ENCODE measurements around the gene LENG8. TPM values are rescaled to one million over a fixed set of nuclear protein-coding genes. Genes with fewer than 3 reads are reported as not detected.
A peak's percentile ranks its signal among the peaks of the same experiment; 100 is the strongest.

Gene LENG8
- total RNA-seq, result 1,000 to 10,000 TPM in 1 of 6 donors, 100 to 1,000 TPM in 4, 10 to 100 TPM in 1; 72.2 to 1,027 (median 188) TPM

GRCh38 chr19:54448774-54449700 lies at the start of gene LENG8:
Gene LENG8, plus strand, starts transcription at chr19:54449199. Its CDS starts 2,146 bp downstream, at chr19:54451345.
- Histone ChIP-seq H3K9me3 (no peaks in the 10 kb centered on the region), H3K4me1 (peaks cover 34 to 52% (median 37%) of the 10 kb centered on the region in 4 donors), H3K27ac (peak within 1 kb of the TSS; percentile 96 to 99 (median 97)), H3K4me3 (peak within 1 kb of the TSS; percentile 78 to 100 (median 86)), H3K27me3 (no peaks in the 10 kb centered on the region), H3K36me3 (peaks cover 26 to 52% (median 42%) of the 10 kb centered on the region in 4 donors)
- WGBS, 2 donors, result 0 to 1% methylated on average over 19 to 37 of the region's 96 CpGs
- ATAC-seq (ENCODE audit: low FRiP score in 2 of 2), result peak; percentile 98
- peak in 2 of 4 donors; percentile 37 to 85 for TF ChIP-seq EP300 (IDR thresholded peaks at IDR 0.05)
- TF ChIP-seq POLR2A (IDR thresholded peaks at IDR 0.05), result peak; percentile 75 to 99 (median 95)
- peak in 3 of 6 experiments; percentile 31 to 40 (median 35) for TF ChIP-seq CTCF (IDR thresholded peaks at IDR 0.05)
- TF ChIP-seq POLR2AphosphoS5 (IDR thresholded peaks at IDR 0.05), result peak; percentile 98 to 100
- DNase-seq, result peak; percentile 99

GRCh38 chr19:54400913-54401312 lies 48.1 kb upstream of the LENG8 start:
- no peaks in the 10 kb centered on the region for H3K9me3 ChIP-seq
- no peaks in the 10 kb centered on the region for H3K27me3 ChIP-seq
- no peaks in the 10 kb centered on the region for H3K4me1 ChIP-seq
- H3K36me3 ChIP-seq, result no peaks in the 10 kb centered on the region
- TF ChIP-seq EP300 (IDR thresholded peaks at IDR 0.05), result no peak
- no peak overlapping the region for H3K27ac ChIP-seq
- no peak overlapping the region for H3K4me3 ChIP-seq
- ATAC-seq (ENCODE audit: low FRiP score in 2 of 2) (no peak), DNase-seq (no peak)
- 79 to 88% methylated on average over 6 of the region's 6 CpGs for WGBS, 2 donors

GRCh38 chr19:54403054-54403453 lies 45.9 kb upstream of the LENG8 start:
- TF ChIP-seq CTCF (IDR thresholded peaks at IDR 0.05), result no peak
- TF ChIP-seq POLR2A (IDR thresholded peaks at IDR 0.05), result no peak
- TF ChIP-seq EP300 (IDR thresholded peaks at IDR 0.05), result no peak
- TF ChIP-seq POLR2AphosphoS5 (IDR thresholded peaks at IDR 0.05), result no peak
- no peaks in the 10 kb centered on the region for H3K36me3 ChIP-seq
- H3K9me3 ChIP-seq, result no peaks in the 10 kb centered on the region
- no peaks in the 10 kb centered on the region for H3K27me3 ChIP-seq
- no peak for DNase-seq
- no peak overlapping the region for H3K27ac ChIP-seq
- H3K4me3 ChIP-seq, result no peak overlapping the region
- WGBS, 2 donors, result 82 to 86% methylated on average over 8 of the region's 8 CpGs
- no peaks in the 10 kb centered on the region for H3K4me1 ChIP-seq
- peak in 1 of 2 donors; percentile 37 for ATAC-seq (ENCODE audit: low FRiP score in 2 of 2)

GRCh38 chr19:54405628-54406027 lies 43.4 kb upstream of the LENG8 start:
- Histone ChIP-seq H3K4me1 (no peaks in the 10 kb centered on the region), H3K9me3 (no peaks in the 10 kb centered on the region), H3K27ac (no peak overlapping the region), H3K4me3 (no peak overlapping the region), H3K27me3 (no peaks in the 10 kb centered on the region), H3K36me3 (no peaks in the 10 kb centered on the region)
- ATAC-seq (ENCODE audit: low FRiP score in 2 of 2), result no peak
- TF ChIP-seq POLR2A (IDR thresholded peaks at IDR 0.05), result no peak
- TF ChIP-seq CTCF (IDR thresholded peaks at IDR 0.05), result no peak
- no peak for TF ChIP-seq EP300 (IDR thresholded peaks at IDR 0.05)
- TF ChIP-seq POLR2AphosphoS5 (IDR thresholded peaks at IDR 0.05), result no peak
- DNase-seq, result no peak

- Histone ChIP-seq H3K4me1 (no peaks in the 10 kb centered on the region), H3K27ac (no peak overlapping the region), H3K36me3 (no peaks in the 10 kb centered on the region), H3K4me3 (no peak overlapping the region), H3K27me3 (no peaks in the 10 kb centered on the region), H3K9me3 (no peaks in the 10 kb centered on the region)
- no peak for TF ChIP-seq EP300 (IDR thresholded peaks at IDR 0.05)
- TF ChIP-seq POLR2A (IDR thresholded peaks at IDR 0.05), result no peak
- TF ChIP-seq POLR2AphosphoS5 (IDR thresholded peaks at IDR 0.05), result no peak
- TF ChIP-seq CTCF (IDR thresholded peaks at IDR 0.05), result no peak
- DNase-seq, result no peak
- 87 to 89% methylated on average over 7 of the region's 7 CpGs for WGBS, 2 donors
- no peak for ATAC-seq (ENCODE audit: low FRiP score in 2 of 2)
Measured at GRCh38 chr19:54407780-54408179, 41.2 kb upstream of the LENG8 start.

Measured in upper lobe of left lung (tissue), 6 donors.